ENCODE data around the gene DHX8. TPM values are rescaled to one million over a fixed set of nuclear protein-coding genes. Genes with fewer than 3 reads are reported as not detected.
A peak's percentile ranks its signal among the peaks of the same experiment; 100 is the strongest.

DHX8 gene
- total RNA-seq, 1 experiment from 2014 or later = 54.1 TPM

- DNase-seq = no peak
- H3K56ac ChIP-seq (ENCODE audit: insufficient read length, low read depth, low read length) = no peak overlapping the region
- H3K4me3 Mint-ChIP-seq = peak overlapping the region in 1 of 2 experiments; percentile 25; a peak in 1 of 5 replicates
These were observed 44.7 kb downstream of the DHX8 start for GRCh38 chr17:43528319-43528987.

More at GRCh38 chr17:43528319-43528987, 44.7 kb downstream of the DHX8 start:
- no peaks in the 10 kb centered on the region for H3K27me3 ChIP-seq (ENCODE audit: insufficient read depth, low read length)
- H3K27ac ChIP-seq (ENCODE audit: insufficient read length, low read depth, low read length) = no peak overlapping the region
- Mint-ChIP-seq H3K36me3 (ENCODE audit: insufficient read depth in 1 of 3, low read depth in 3 of 3) (peaks cover 30 to 75% (median 37%) of the 10 kb centered on the region in 3 experiments; a peak in 6 of 7 replicates), H3K27ac (peak overlapping the region in 1 of 3 experiments; percentile 97; a peak in 3 of 7 replicates), H3K9me3 (no peaks in the 10 kb centered on the region), H3K27me3 (ENCODE audit: low read depth) (peaks cover 31% of the 10 kb centered on the region), H3K4me1 (peaks cover 49 to 52% of the 10 kb centered on the region in 2 experiments)
- H3K4me1 ChIP-seq (ENCODE audit: insufficient read depth, low read length) = peaks cover 11% of the 10 kb centered on the region; the same call in 1 of the 2 replicates
- no peak overlapping the region for H4K5ac ChIP-seq (ENCODE audit: insufficient read length, low read depth, low read length)
- no peaks in the 10 kb centered on the region for H3K9me3 ChIP-seq (ENCODE audit: control insufficient read depth, low read depth, low read length)
- no peak overlapping the region for H2BK12ac ChIP-seq (ENCODE audit: insufficient read length, low read depth, low read length)
- WGBS (ENCODE audit: extremely low coverage, insufficient read length, low lambda C conversion rate) = no CpG with 5 or more reads among the region's 13 CpGs
- no peak overlapping the region for H2BK20ac ChIP-seq (ENCODE audit: low read depth, low read length, poor library complexity, severe bottlenecking)
- no peak overlapping the region for H4K8ac ChIP-seq (replicated peaks; ENCODE audit: insufficient read length, low read depth, low read length)
- H2AFZ ChIP-seq (ENCODE audit: low read length) = no peak overlapping the region
- H4K91ac ChIP-seq (ENCODE audit: insufficient read length, low read depth, low read length) = no peak overlapping the region
- H2BK15ac ChIP-seq (ENCODE audit: low read depth, low read length) = no peak overlapping the region
- H3K79me2 ChIP-seq (ENCODE audit: insufficient read depth, low read length) = no peaks in the 10 kb centered on the region
- H3T11ph ChIP-seq (ENCODE audit: low read length) = no peak overlapping the region
- H3K14ac ChIP-seq (ENCODE audit: insufficient read depth, low read length) = no peak overlapping the region
- no peak overlapping the region for H3K9ac ChIP-seq (ENCODE audit: extremely low read depth, insufficient read length, low read length)
- H3K4ac ChIP-seq (ENCODE audit: low read depth, low read length) = no peak overlapping the region
- H3K23me2 ChIP-seq (ENCODE audit: insufficient read length, low read depth, low read length, poor library complexity, severe bottlenecking) = no peaks in the 10 kb centered on the region
- H3K18ac ChIP-seq (ENCODE audit: insufficient read length, low read depth, low read length) = no peak overlapping the region
- no peak for TF ChIP-seq CTCF (conservative IDR thresholded peaks at IDR 0.05)
- no peaks in the 10 kb centered on the region for H4K20me1 ChIP-seq (ENCODE audit: control insufficient read depth, insufficient read depth, insufficient read length)
- H2BK120ac ChIP-seq (ENCODE audit: low read depth, low read length, poor library complexity, severe bottlenecking) = no peak overlapping the region
- H2AK5ac ChIP-seq (ENCODE audit: insufficient read length, low read length) = no peak overlapping the region
- H3K4me2 ChIP-seq (ENCODE audit: insufficient read depth, insufficient read length, low read length) = no peak overlapping the region
- H3K23ac ChIP-seq (ENCODE audit: insufficient read length, low read depth, low read length) = no peak overlapping the region
- no peak overlapping the region for H2BK5ac ChIP-seq (ENCODE audit: insufficient read length, low read length)
- H3K79me1 ChIP-seq (ENCODE audit: insufficient read depth, low read depth, low read length, poor library complexity, severe bottlenecking) = no peaks in the 10 kb centered on the region

Measured in H9 (cell line).